GM19395 (cell line): ENCODE measurements around the gene UGT1A6.
"Not testable (repeated sequence)": the region's sequence is repeated elsewhere in the genome, so short reads cannot be mapped to it uniquely, and the experiment has no call there.

Experiments
- ATAC-seq: cut with Tn5 transposase; IDR thresholded peaks from one replicate; pipeline ENCODE4 v1.9.1; 2021; ENCODE audit warnings: mild to moderate bottlenecking, moderate library complexity; ENCODE audit not compliant: unreplicated experiment

Gene UGT1A6

GRCh38 chr2:233692648-233693047 lies at the start of gene UGT1A6:
TSS of gene UGT1A6 (plus strand) at chr2:233692890. CDS start at chr2:233693005, 115 bp downstream.
- no peak for ATAC-seq

- no peak for ATAC-seq
Observed at GRCh38 chr2:233643128-233643527, 49.6 kb upstream of the UGT1A6 start.

GRCh38 chr2:233646033-233646432 lies 46.7 kb upstream of the UGT1A6 start:
- not testable (repeated sequence) for ATAC-seq

GRCh38 chr2:233650981-233651380 lies 41.7 kb upstream of the UGT1A6 start:
- no peak for ATAC-seq

GRCh38 chr2:233651430-233651829 lies 41.3 kb upstream of the UGT1A6 start:
- ATAC-seq, result no peak

GRCh38 chr2:233654501-233654900 lies 38.2 kb upstream of the UGT1A6 start:
- ATAC-seq, result no peak

- no peak for ATAC-seq
Observed at GRCh38 chr2:233655043-233655442, 37.6 kb upstream of the UGT1A6 start.

- ATAC-seq, result not testable (repeated sequence)
Observed at GRCh38 chr2:233655943-233656342, 36.7 kb upstream of the UGT1A6 start.

- ATAC-seq, result no peak
Observed at GRCh38 chr2:233656443-233656842, 36.2 kb upstream of the UGT1A6 start.

GRCh38 chr2:233658610-233659009 lies 34.1 kb upstream of the UGT1A6 start:
- no peak for ATAC-seq

- ATAC-seq, result no peak
Observed at GRCh38 chr2:233663911-233664310, 28.8 kb upstream of the UGT1A6 start.

GRCh38 chr2:233668605-233669260 lies 24.0 kb upstream of the UGT1A6 start:
- no peak for ATAC-seq

- no peak for ATAC-seq
Observed at GRCh38 chr2:233671290-233672161, 21.2 kb upstream of the UGT1A6 start, which contains the start of gene UGT1A9. TSS of gene UGT1A9 (plus strand) at chr2:233671898. CDS start at chr2:233671935, 37 bp downstream.

GRCh38 chr2:233672886-233673285 lies 19.8 kb upstream of the UGT1A6 start:
- ATAC-seq, result no peak

GRCh38 chr2:233673896-233674295 lies 18.8 kb upstream of the UGT1A6 start:
- no peak for ATAC-seq

GRCh38 chr2:233674314-233674713 lies 18.4 kb upstream of the UGT1A6 start:
- ATAC-seq, result no peak

GRCh38 chr2:233674995-233675394 lies 17.7 kb upstream of the UGT1A6 start:
- no peak for ATAC-seq

- no peak for ATAC-seq
Observed at GRCh38 chr2:233676046-233676445, 16.6 kb upstream of the UGT1A6 start.

- no peak for ATAC-seq
Observed at GRCh38 chr2:233679196-233679595, 13.5 kb upstream of the UGT1A6 start.

- ATAC-seq, result no peak
Observed at GRCh38 chr2:233680361-233681045, 12.2 kb upstream of the UGT1A6 start.

- no peak for ATAC-seq
Observed at GRCh38 chr2:233681521-233682099, 11.1 kb upstream of the UGT1A6 start, which contains the start of gene UGT1A7. TSS of gene UGT1A7 (plus strand) at chr2:233681901. CDS start at chr2:233681938, 37 bp downstream.
